Thyroid gland (tissue), 4 donors: ENCODE measurements around the gene KLF12.

Source experiments
- POLR2A ChIP-seq, 2 donors: fragments of 450-650 bp; IDR thresholded peaks; one replicate each; pipeline ENCODE4 v1.6.1; 2017; ENCODE audit warnings: antibody characterized with exemption in 2 of 2, mild to moderate bottlenecking in 2 of 2, moderate library complexity in 1 of 2
- TF ChIP-seq, protein P1 (sequence below), 6 experiments: fragments of 200-600 bp in 3 of 6; fragments of 450-650 bp in 3 of 6; sonication (generic) in 3 of 6; IDR thresholded peaks; one replicate each; pipeline ENCODE4 v1.5.1; 2016 to 2019; ENCODE audit warnings: antibody characterized with exemption in 6 of 6, mild to moderate bottlenecking in 2 of 6, inconsistent platforms in 1 of 6, moderate library complexity in 1 of 6

DNA sequence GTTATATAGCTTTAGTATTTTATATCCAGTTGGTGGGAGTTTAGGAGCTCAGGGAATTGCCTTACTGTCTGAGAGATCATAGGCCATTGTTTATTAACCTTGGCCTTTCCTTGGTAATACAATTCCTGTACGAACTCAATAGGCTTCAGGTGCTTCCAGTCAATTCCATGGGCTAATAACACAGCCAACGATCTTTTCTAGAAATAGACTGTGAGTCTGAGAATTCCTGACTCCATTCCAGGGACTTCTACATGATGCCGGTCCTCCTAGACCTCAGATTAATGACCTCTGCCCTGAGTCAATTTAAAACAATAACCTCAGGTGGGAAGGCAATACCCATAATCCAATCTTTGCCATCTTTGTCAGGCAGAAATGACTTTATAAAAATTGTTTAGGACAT lies 39.6 kb upstream of the KLF12 start:
- no peak for TF ChIP-seq POLR2A (IDR thresholded peaks at IDR 0.05)
- TF ChIP-seq, protein P1, sequence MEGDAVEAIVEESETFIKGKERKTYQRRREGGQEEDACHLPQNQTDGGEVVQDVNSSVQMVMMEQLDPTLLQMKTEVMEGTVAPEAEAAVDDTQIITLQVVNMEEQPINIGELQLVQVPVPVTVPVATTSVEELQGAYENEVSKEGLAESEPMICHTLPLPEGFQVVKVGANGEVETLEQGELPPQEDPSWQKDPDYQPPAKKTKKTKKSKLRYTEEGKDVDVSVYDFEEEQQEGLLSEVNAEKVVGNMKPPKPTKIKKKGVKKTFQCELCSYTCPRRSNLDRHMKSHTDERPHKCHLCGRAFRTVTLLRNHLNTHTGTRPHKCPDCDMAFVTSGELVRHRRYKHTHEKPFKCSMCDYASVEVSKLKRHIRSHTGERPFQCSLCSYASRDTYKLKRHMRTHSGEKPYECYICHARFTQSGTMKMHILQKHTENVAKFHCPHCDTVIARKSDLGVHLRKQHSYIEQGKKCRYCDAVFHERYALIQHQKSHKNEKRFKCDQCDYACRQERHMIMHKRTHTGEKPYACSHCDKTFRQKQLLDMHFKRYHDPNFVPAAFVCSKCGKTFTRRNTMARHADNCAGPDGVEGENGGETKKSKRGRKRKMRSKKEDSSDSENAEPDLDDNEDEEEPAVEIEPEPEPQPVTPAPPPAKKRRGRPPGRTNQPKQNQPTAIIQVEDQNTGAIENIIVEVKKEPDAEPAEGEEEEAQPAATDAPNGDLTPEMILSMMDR (IDR thresholded peaks at IDR 0.05), result no peak
